H1 (cell line): ENCODE results near the gene LCNL1. TPM values are rescaled to one million over a fixed set of nuclear protein-coding genes. Genes with fewer than 3 reads are reported as not detected.
A peak's percentile ranks its signal among the peaks of the same experiment; 100 is the strongest.

Source experiments
- CTCF ChIA-PET: fragments of 300-600 bp; sonication (Branson Sonifier 250); formaldehyde crosslinking; loops from one replicate; lab custom pipeline; 2021; ENCODE audit not compliant: partially characterized antibody; lab: Charles Lee
- POLR2A ChIA-PET: fragments of 300-600 bp; sonication (Branson Sonifier 250); formaldehyde crosslinking; loops from one replicate; lab custom pipeline; 2021; ENCODE audit warnings: inconsistent platforms; ENCODE audit not compliant: partially characterized antibody; lab: Charles Lee
- DNase-seq, 2 experiments: peaks; one replicate each; pipeline versions ENCODE4 v3.0.0 to v3.0.0-alpha.2; 2010 to 2022; ENCODE audit warnings: low spot score in 2 of 2, low read depth in 1 of 2, mixed read lengths in 1 of 2
- FAIRE-seq: peaks from 2 replicates; lab custom pipeline; 2011; peaks lifted over from hg19 to GRCh38; lab: Jason Lieb, UNC
- H2AFZ ChIP-seq: 2 replicates; pipeline ENCODE4 v1.8.1; 2012; ENCODE audit warnings: low read length, inconsistent platforms
- H2AK5ac ChIP-seq: 2 replicates; pipeline ENCODE4 v1.6.1; 2013; ENCODE audit warnings: low read depth, low read length
- H2BK120ac ChIP-seq: replicated peaks from 2 replicates; pipeline ENCODE3; 2013; ENCODE audit warnings: low read depth, low read length, inconsistent platforms
- H2BK12ac ChIP-seq: 2 replicates; pipeline ENCODE4 v1.6.1; 2013; ENCODE audit warnings: low read depth, low read length
- H2BK15ac ChIP-seq: 2 replicates; pipeline ENCODE4 v1.6.1; 2013; ENCODE audit warnings: low read length
- H2BK20ac ChIP-seq: 2 replicates; pipeline ENCODE4 v1.6.1; 2013; ENCODE audit warnings: low read length
- H2BK5ac ChIP-seq: 2 replicates; pipeline ENCODE4 v1.6.1; 2013; ENCODE audit warnings: low read depth, low read length
- H3K14ac ChIP-seq: 2 replicates; pipeline ENCODE4 v1.6.1; 2013; ENCODE audit warnings: inconsistent platforms; ENCODE audit not compliant: insufficient read length
- H3K18ac ChIP-seq: 2 replicates; pipeline ENCODE4 v1.6.1; 2013; ENCODE audit warnings: low read length; ENCODE audit errors: extremely low read depth
- H3K23ac ChIP-seq: 2 replicates; pipeline ENCODE4 v1.6.1; 2013; ENCODE audit warnings: inconsistent platforms; ENCODE audit not compliant: insufficient read length
- H3K23me2 ChIP-seq: 2 replicates; pipeline ENCODE4 v1.6.1; 2013; ENCODE audit warnings: low read depth, low read length
- H3K27ac ChIP-seq: 2 replicates; pipeline ENCODE4 v1.6.1; 2011; ENCODE audit warnings: low read depth, low read length, inconsistent platforms
- H3K27me3 ChIP-seq, 4 experiments: replicated peaks in 1 of 4; 1 replicate in 1 of 4; 2 replicates in 3 of 4; pipeline versions ENCODE4 v1.6.1 to v1.8.1; 2011 to 2013; ENCODE audit warnings: low read length in 3 of 4, mild to moderate bottlenecking in 3 of 4, inconsistent platforms in 2 of 4, mixed read lengths in 2 of 4, moderate library complexity in 1 of 4; ENCODE audit not compliant: control insufficient read depth in 3 of 4, insufficient read depth in 3 of 4; ENCODE audit errors: extremely low read depth in 1 of 4
- H3K36me3 ChIP-seq, 4 experiments: 2 replicates each; pipeline versions ENCODE4 v1.6.1 to v1.8.1; 2011 to 2013; ENCODE audit warnings: mild to moderate bottlenecking in 4 of 4, low read length in 3 of 4, moderate library complexity in 2 of 4, control low read depth in 1 of 4, inconsistent platforms in 1 of 4; ENCODE audit not compliant: insufficient read depth in 4 of 4, control insufficient read depth in 2 of 4
- H3K4ac ChIP-seq: replicated peaks from 2 replicates; pipeline ENCODE3; 2013; ENCODE audit warnings: low read length, low read depth, mixed read lengths, inconsistent platforms; ENCODE audit not compliant: insufficient read length
- H3K4me1 ChIP-seq, 4 experiments: replicated peaks in 1 of 4; 1 replicate in 1 of 4; 2 replicates in 3 of 4; pipeline versions ENCODE4 v1.6.1 to v1.8.1; 2011 to 2013; ENCODE audit warnings: low read length in 3 of 4, inconsistent platforms in 2 of 4, mixed read lengths in 1 of 4; ENCODE audit not compliant: insufficient read depth in 4 of 4, control insufficient read depth in 3 of 4
- H3K4me2 ChIP-seq, 2 experiments: 2 replicates each; pipeline versions ENCODE4 v1.6.1 to v1.8.1; 2011 to 2013; ENCODE audit warnings: low read depth in 2 of 2, low read length in 2 of 2, control low read depth in 1 of 2, inconsistent platforms in 1 of 2, mild to moderate bottlenecking in 1 of 2; ENCODE audit not compliant: insufficient read depth in 1 of 2
- H3K4me3 ChIP-seq, 4 experiments: fragments of 200-600, 300-600 bp in 1 of 4; sonication (generic), shearing (Covaris generic), sonication (Bioruptor Twin) in 1 of 4; 2 replicates each; pipeline versions ENCODE4 v1.5.1 to v1.8.1; 2011 to 2016; ENCODE audit warnings: low read length in 4 of 4, low read depth in 3 of 4, control low read depth in 2 of 4, inconsistent platforms in 2 of 4, mild to moderate bottlenecking in 2 of 4, mixed read lengths in 1 of 4, moderate library complexity in 1 of 4; ENCODE audit not compliant: insufficient read depth in 2 of 4; ENCODE audit errors: extremely low read depth in 1 of 4
- H3K56ac ChIP-seq: replicated peaks from 2 replicates; pipeline ENCODE3; 2013; ENCODE audit warnings: low read depth, mild to moderate bottlenecking, mixed read lengths, low read length, inconsistent platforms; ENCODE audit not compliant: insufficient read length
- H3K79me1 ChIP-seq: 2 replicates; pipeline ENCODE4 v1.6.1; 2013; ENCODE audit warnings: low read depth, low read length, control low read depth
- H3K79me2 ChIP-seq, 2 experiments: 2 replicates each; pipeline versions ENCODE4 v1.6.1 to v1.8.1; 2012 to 2013; ENCODE audit warnings: low read length in 2 of 2, mild to moderate bottlenecking in 2 of 2, inconsistent platforms in 1 of 2; ENCODE audit not compliant: insufficient read depth in 2 of 2, control insufficient read depth in 1 of 2
- H3K9ac ChIP-seq, 4 experiments: replicated peaks in 1 of 4; 1 replicate in 1 of 4; 2 replicates in 3 of 4; pipeline versions ENCODE4 v1.6.1 to v1.8.1; 2011 to 2013; ENCODE audit warnings: low read depth in 3 of 4, low read length in 3 of 4, control low read depth in 2 of 4, mild to moderate bottlenecking in 2 of 4, moderate library complexity in 2 of 4, inconsistent platforms in 1 of 4; ENCODE audit errors: extremely low read depth in 1 of 4
- H3K9me3 ChIP-seq, 2 experiments: 2 replicates each; pipeline versions ENCODE4 v1.6.1 to v1.8.1; 2012 to 2013; ENCODE audit warnings: mild to moderate bottlenecking in 2 of 2, moderate library complexity in 2 of 2, control low read depth in 1 of 2, inconsistent platforms in 1 of 2, low read depth in 1 of 2, low read length in 1 of 2, mixed read lengths in 1 of 2; ENCODE audit not compliant: insufficient read depth in 2 of 2
- H4K20me1 ChIP-seq, 2 experiments: replicated peaks in 1 of 2; 2 replicates each; pipeline versions ENCODE3 to v1.8.1; 2011 to 2013; ENCODE audit warnings: inconsistent platforms in 2 of 2, low read length in 2 of 2, mild to moderate bottlenecking in 1 of 2; ENCODE audit not compliant: insufficient read depth in 2 of 2, control insufficient read depth in 1 of 2
- H4K5ac ChIP-seq: 2 replicates; pipeline ENCODE4 v1.6.1; 2013; ENCODE audit warnings: low read length, low read depth, mixed read lengths, inconsistent platforms; ENCODE audit not compliant: insufficient read length
- H4K8ac ChIP-seq: 2 replicates; pipeline ENCODE4 v1.8.0; 2013; ENCODE audit warnings: mild to moderate bottlenecking, moderate library complexity, low read length, inconsistent platforms; ENCODE audit not compliant: insufficient read depth; ENCODE audit errors: extremely low read depth
- H4K91ac ChIP-seq: replicated peaks from 2 replicates; pipeline ENCODE3; 2013; ENCODE audit warnings: low read length, mixed read lengths, inconsistent platforms; ENCODE audit not compliant: insufficient read length
- CREB1 ChIP-seq: IDR thresholded peaks from 2 replicates; pipeline ENCODE4 v1.6.1; 2012; ENCODE audit warnings: inconsistent platforms
- CTCF ChIP-seq, 3 experiments: IDR thresholded peaks; 1 replicate in 2 of 3; 2 replicates in 1 of 3; pipeline versions ENCODE4 v1.5.1 to v1.6.1; 2011; ENCODE audit warnings: low read length in 3 of 3, mild to moderate bottlenecking in 3 of 3, inconsistent platforms in 2 of 3, low read depth in 1 of 3, moderate library complexity in 1 of 3; ENCODE audit not compliant: insufficient read depth in 1 of 3; ENCODE audit errors: control extremely low read depth in 1 of 3
- EGR1 ChIP-seq: IDR thresholded peaks from 2 replicates; pipeline ENCODE4 v1.6.1; 2011; ENCODE audit warnings: low read depth, low read length, borderline replicate concordance
- EZH2 ChIP-seq: fragments of 200-600 bp; sonication (generic); IDR thresholded peaks from 2 replicates; pipeline ENCODE4 v1.7.1; 2012; ENCODE audit warnings: low read depth, mild to moderate bottlenecking, moderate library complexity, low read length, inconsistent platforms; ENCODE audit not compliant: severe bottlenecking
- SUZ12 ChIP-seq: fragments of 200-600 bp; sonication (generic); IDR thresholded peaks from 2 replicates; pipeline ENCODE4 v1.6.1; 2012; ENCODE audit warnings: mild to moderate bottlenecking, inconsistent platforms, low read length, moderate library complexity, mixed read lengths
- TCF12 ChIP-seq: IDR thresholded peaks from 2 replicates; pipeline ENCODE4 v1.6.1; 2011; ENCODE audit warnings: low read depth, mild to moderate bottlenecking, low read length
- WGBS, 2 experiments: shearing (Covaris generic) in 1 of 2; methylation state at CpG; one replicate each; pipeline versions ENCODE4 v1.1.6 to v1.1.7; 2013 to 2015; ENCODE audit warnings: low lambda C conversion rate in 2 of 2, mixed read lengths in 2 of 2, inconsistent platforms in 1 of 2, low coverage in 1 of 2, missing lambda C conversion rate in 1 of 2; ENCODE audit not compliant: insufficient replicate concordance in 2 of 2, insufficient coverage in 1 of 2, insufficient read length in 1 of 2; ENCODE audit errors: extremely low coverage in 1 of 2, missing lambda C conversion rate in 1 of 2; 5-methylcytosine and 5-hydroxymethylcytosine counted together
- polyA plus RNA-seq, 7 experiments: library from polyadenylated mRNA; depleted of rRNA in 3 of 7; stranded (reverse) in 5 of 7; unstranded in 2 of 7; fragments of >200 nt in 5 of 7; fragments of 200-250 nt in 2 of 7; gene quantifications; 1 replicate in 5 of 7; 2 replicates in 1 of 7; 4 replicates in 1 of 7; pipeline versions ENCODE4 v1.2.1 to v1.2.3, GENCODE V29; 2011 to 2013; ENCODE audit warnings: missing spikeins in 2 of 7, mixed read lengths in 2 of 7
- total RNA-seq: library from RNA; stranded (reverse); fragmentation: NEBNext Ultra II Directional; extraction: Animal tissue kit (Norgen Biotek cat#: 25700); gene quantifications from 2 replicates; pipeline ENCODE4 v1.2.1, GENCODE V29; 2021

LCNL1 gene
- total and polyA plus RNA-seq, 2 of the 8 experiments (the other 6 are each of a cell fraction or from before 2014, with no cell fraction given) = 0.11 TPM; not detected in 1

GRCh38 chr9:136985853-136986252 is 3.1 kb downstream of the LCNL1 start:
- Histone ChIP-seq H3K27me3 (peaks cover 13 to 45% (median 42%) of the 10 kb centered on the region in 4 experiments), H2BK12ac (no peak overlapping the region), H3K79me2 (no peaks in the 10 kb centered on the region), H3K9me3 (peaks cover 3 to 6% of the 10 kb centered on the region in 2 experiments; a peak in 2 of 4 replicates), H2AK5ac (no peak overlapping the region), H3K9ac (no peak overlapping the region), H2BK20ac (no peak overlapping the region), H3K23ac (no peak overlapping the region), H2AFZ (no peak overlapping the region), H3K4ac (no peak overlapping the region), H2BK15ac (no peak overlapping the region), H2BK120ac (no peak overlapping the region), H3K4me1 (peaks cover 0 to 4% (median 2%) of the 10 kb centered on the region in 4 experiments; a peak in 2 of 7 replicates), H2BK5ac (no peak overlapping the region), H3K23me2 (peaks cover 12% of the 10 kb centered on the region; the same call in 1 of the 2 replicates), H3K79me1 (no peaks in the 10 kb centered on the region), H3K36me3 (no peaks in the 10 kb centered on the region), H3K4me2 (peak overlapping the region; percentile 69 to 87), H3K18ac (no peak overlapping the region; the same call in 1 of the 2 replicates), H3K27ac (no peak overlapping the region), H4K5ac (no peak overlapping the region), H3K4me3 (peak overlapping the region; percentile 18 to 68 (median 20); a peak in 6 of 8 replicates), H4K20me1 (peaks cover 0 to 1% of the 10 kb centered on the region in 2 experiments), H4K8ac (no peak overlapping the region), H3K14ac (no peak overlapping the region), H3K56ac (no peak overlapping the region), H4K91ac (no peak overlapping the region)
- WGBS, 2 experiments = 18% methylated on average over 15 of the region's 33 CpGs; no CpG with 5 or more reads in 1 of the 2 experiments
- FAIRE-seq = no peak
- POLR2A ChIA-PET = interaction anchor here (1.1 kb wide), 1 partner anchor 11 kb away, joined by 3 read pairs; the partner anchor contains the start of gene CLIC3
- no peak for DNase-seq
- CTCF ChIA-PET = interaction anchor here (0.7 to 2.2 kb wide), 9 partner anchors 11 to 142 kb away, joined by 3 to 9 read pairs (median 4); partner anchors contain the start of gene SAPCD2
- no peak for TF ChIP-seq SUZ12
- no peak for TF ChIP-seq CTCF (IDR thresholded peaks at IDR 0.05; ENCODE audit: control extremely low read depth in 1 of 3, insufficient read depth in 1 of 3, low read depth in 1 of 3, low read length in 3 of 3)
- no peak for TF ChIP-seq CREB1
- no peak for TF ChIP-seq TCF12
- no peak for TF ChIP-seq EZH2
- no peak for TF ChIP-seq EGR1
